ENCODE measurements around the gene C12orf56. TPM values are rescaled to one million over a fixed set of nuclear protein-coding genes. Genes with fewer than 3 reads are reported as not detected.

C12orf56 gene
- total and polyA plus RNA-seq, 4 donors: 0.25 TPM; not detected in 3

DNA sequence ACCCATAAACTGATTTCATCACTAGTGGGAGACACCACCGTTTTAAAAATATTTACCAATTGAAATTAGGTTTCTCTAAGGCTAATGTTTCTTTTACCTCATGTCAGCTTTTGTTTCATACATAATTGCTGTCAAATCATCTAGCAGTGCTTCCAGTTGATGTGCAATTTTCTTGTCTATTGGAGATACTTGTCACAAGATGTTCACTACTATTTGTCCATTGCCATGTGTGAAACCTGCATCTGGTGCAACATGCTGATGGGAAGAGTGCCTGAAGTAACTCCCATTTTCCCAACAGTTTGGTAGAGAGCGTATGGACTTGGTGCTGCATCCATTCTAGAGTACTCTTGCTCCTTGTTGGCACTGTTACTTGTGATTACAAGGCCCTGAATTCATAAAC is 23.3 kb upstream of the C12orf56 start:
- Histone ChIP-seq H3K27ac (ENCODE audit: low read depth in 1 of 2, low read length in 2 of 2) (no peak overlapping the region), H3K4me3 (ENCODE audit: low read length in 2 of 2) (no peak overlapping the region), H3K36me3 (ENCODE audit: control insufficient read depth in 1 of 2, insufficient read depth in 2 of 2, low read length in 1 of 2) (peaks cover 3 to 4% of the 10 kb centered on the region in 2 donors), H3K9me3 (ENCODE audit: control insufficient read depth, low read length) (no peaks in the 10 kb centered on the region), H3K27me3 (ENCODE audit: control insufficient read depth in 1 of 2, insufficient read depth in 2 of 2, low read length in 1 of 2) (no peaks in the 10 kb centered on the region), H3K4me1 (ENCODE audit: control insufficient read depth in 1 of 2, insufficient read depth in 2 of 2, low read length in 2 of 2) (no peaks in the 10 kb centered on the region)
- intact Hi-C loops (cut with DNase I): no loop called here
- 77 to 84% methylated on average over 2 of the region's 2 CpGs for WGBS, 2 donors
- DNase-seq: no peak
- no peak for ATAC-seq (ENCODE audit: low FRiP score)

DNA sequence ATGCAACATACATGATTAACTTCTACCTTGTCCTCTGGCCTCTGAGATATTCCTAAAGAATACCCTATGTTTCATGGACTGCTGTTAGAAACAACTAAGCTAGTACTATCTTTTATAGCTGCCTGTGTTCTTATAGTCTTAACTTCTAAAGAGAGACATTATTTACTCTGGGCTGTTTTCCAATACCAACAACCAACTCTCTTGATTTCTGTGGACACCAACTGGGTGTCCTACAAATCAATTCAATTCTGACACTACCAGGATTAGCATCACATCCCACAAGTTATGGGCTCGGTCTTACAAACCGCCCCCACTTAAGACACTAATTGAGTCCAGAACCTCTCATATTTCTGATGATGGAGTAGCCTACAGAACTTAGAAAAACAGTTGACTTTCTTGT is 21.9 kb upstream of the C12orf56 start:
- no peak for DNase-seq
- Histone ChIP-seq H3K36me3 (ENCODE audit: control insufficient read depth in 1 of 2, insufficient read depth in 2 of 2, low read length in 1 of 2) (peaks cover 3 to 4% of the 10 kb centered on the region in 2 donors), H3K27me3 (ENCODE audit: control insufficient read depth in 1 of 2, insufficient read depth in 2 of 2, low read length in 1 of 2) (no peaks in the 10 kb centered on the region), H3K4me1 (ENCODE audit: control insufficient read depth in 1 of 2, insufficient read depth in 2 of 2, low read length in 2 of 2) (no peaks in the 10 kb centered on the region), H3K9me3 (ENCODE audit: control insufficient read depth, low read length) (no peaks in the 10 kb centered on the region), H3K27ac (ENCODE audit: low read depth in 1 of 2, low read length in 2 of 2) (no peak overlapping the region), H3K4me3 (ENCODE audit: low read length in 2 of 2) (no peak overlapping the region)
- intact Hi-C loops (cut with DNase I): no loop called here
- ATAC-seq (ENCODE audit: low FRiP score): no peak
- 65 to 66% methylated on average over 2 of the region's 2 CpGs for WGBS, 2 donors

DNA sequence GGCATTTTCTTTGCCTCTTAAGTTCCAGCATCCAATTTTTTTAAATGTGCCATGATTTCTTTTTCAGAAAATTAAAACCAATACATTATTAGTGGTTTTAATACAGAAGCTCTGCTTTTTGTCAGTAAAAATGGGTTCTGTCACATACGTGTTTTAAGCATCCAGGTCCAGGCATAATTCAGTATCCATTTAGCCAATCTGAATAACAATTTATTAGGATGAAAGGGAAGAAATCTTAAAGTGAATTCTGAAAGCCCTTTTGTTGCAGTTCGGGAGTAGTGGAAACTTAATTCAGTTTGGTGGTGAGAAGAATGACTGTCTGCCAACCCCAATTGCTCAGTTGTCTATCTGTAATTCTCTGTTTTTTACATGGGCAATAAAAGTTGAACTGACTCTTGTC is 20.9 kb upstream of the C12orf56 start:
- DNase-seq: no peak
- Histone ChIP-seq H3K27me3 (ENCODE audit: control insufficient read depth in 1 of 2, insufficient read depth in 2 of 2, low read length in 1 of 2) (no peaks in the 10 kb centered on the region), H3K27ac (ENCODE audit: low read depth in 1 of 2, low read length in 2 of 2) (no peak overlapping the region), H3K9me3 (ENCODE audit: control insufficient read depth, low read length) (no peaks in the 10 kb centered on the region), H3K4me3 (ENCODE audit: low read length in 2 of 2) (no peak overlapping the region), H3K4me1 (ENCODE audit: control insufficient read depth in 1 of 2, insufficient read depth in 2 of 2, low read length in 2 of 2) (no peaks in the 10 kb centered on the region), H3K36me3 (ENCODE audit: control insufficient read depth in 1 of 2, insufficient read depth in 2 of 2, low read length in 1 of 2) (peaks cover 0 to 4% of the 10 kb centered on the region in 2 donors)
- 93 to 96% methylated on average over 2 of the region's 2 CpGs for WGBS, 2 donors
- intact Hi-C loops (cut with DNase I): no loop called here
- no peak for ATAC-seq (ENCODE audit: low FRiP score)

DNA sequence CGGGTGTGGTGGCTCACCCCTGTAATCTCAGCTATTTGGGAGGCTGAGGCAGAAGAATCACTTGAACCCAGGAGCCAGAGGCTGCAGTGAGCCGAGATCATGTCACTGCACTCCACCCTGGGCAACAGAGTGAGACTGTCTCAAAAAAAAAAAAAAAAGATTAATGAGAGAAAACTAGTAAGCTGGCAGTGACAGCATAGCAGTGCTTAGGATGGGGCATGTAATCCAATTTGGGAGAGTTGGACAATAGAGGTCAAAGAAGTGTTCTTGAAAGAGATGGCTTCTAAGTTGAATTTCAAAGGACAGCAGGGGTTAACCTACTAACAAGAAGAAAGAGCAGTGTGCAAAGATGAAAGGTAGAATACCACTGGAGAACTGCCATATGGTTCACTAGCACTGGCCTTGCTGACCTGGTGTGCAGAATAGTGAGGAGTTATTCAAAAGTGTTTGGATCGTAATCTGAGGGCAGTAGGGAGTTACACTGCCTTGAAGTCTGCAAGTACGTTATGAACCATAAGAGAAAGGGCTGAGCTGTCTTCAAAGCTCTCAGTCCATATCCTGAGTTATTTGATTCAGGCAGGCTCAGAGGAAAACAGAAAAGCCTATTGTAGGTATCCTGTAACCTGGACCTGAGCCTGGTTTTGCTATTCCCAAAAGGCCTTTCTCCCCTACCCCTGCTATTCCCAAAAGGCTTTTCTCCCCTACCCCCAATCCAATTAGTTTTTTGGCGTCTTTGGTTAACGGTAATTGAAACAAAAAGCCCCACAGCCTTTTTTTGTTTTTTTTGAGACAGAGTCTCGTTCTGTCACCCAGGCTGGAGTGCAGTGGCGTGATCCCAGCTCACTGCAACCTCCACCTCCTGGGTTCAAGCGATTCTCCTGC is 17.0 kb upstream of the C12orf56 start:
- no peaks in the 10 kb centered on the region for H3K9me3 ChIP-seq (ENCODE audit: control insufficient read depth, low read length)
- no peak for DNase-seq
- ATAC-seq (ENCODE audit: low FRiP score): no peak
- no peaks in the 10 kb centered on the region for H3K36me3 ChIP-seq (ENCODE audit: control insufficient read depth in 1 of 2, insufficient read depth in 2 of 2, low read length in 1 of 2)
- 84% methylated on average over 9 of the region's 9 CpGs for WGBS, 2 donors
- no peak overlapping the region for H3K27ac ChIP-seq (ENCODE audit: low read depth in 1 of 2, low read length in 2 of 2)
- intact Hi-C loops (cut with DNase I): loop anchor here (5.0 to 10.0 kb wide), 2 partner anchors 45 to 573 kb away; partner anchors contain the start of gene TBK1 (in 1 of the 2)
- H3K4me1 ChIP-seq (ENCODE audit: control insufficient read depth in 1 of 2, insufficient read depth in 2 of 2, low read length in 2 of 2): no peaks in the 10 kb centered on the region
- H3K27me3 ChIP-seq (ENCODE audit: control insufficient read depth in 1 of 2, insufficient read depth in 2 of 2, low read length in 1 of 2): no peaks in the 10 kb centered on the region
- no peak overlapping the region for H3K4me3 ChIP-seq (ENCODE audit: low read length in 2 of 2)

DNA sequence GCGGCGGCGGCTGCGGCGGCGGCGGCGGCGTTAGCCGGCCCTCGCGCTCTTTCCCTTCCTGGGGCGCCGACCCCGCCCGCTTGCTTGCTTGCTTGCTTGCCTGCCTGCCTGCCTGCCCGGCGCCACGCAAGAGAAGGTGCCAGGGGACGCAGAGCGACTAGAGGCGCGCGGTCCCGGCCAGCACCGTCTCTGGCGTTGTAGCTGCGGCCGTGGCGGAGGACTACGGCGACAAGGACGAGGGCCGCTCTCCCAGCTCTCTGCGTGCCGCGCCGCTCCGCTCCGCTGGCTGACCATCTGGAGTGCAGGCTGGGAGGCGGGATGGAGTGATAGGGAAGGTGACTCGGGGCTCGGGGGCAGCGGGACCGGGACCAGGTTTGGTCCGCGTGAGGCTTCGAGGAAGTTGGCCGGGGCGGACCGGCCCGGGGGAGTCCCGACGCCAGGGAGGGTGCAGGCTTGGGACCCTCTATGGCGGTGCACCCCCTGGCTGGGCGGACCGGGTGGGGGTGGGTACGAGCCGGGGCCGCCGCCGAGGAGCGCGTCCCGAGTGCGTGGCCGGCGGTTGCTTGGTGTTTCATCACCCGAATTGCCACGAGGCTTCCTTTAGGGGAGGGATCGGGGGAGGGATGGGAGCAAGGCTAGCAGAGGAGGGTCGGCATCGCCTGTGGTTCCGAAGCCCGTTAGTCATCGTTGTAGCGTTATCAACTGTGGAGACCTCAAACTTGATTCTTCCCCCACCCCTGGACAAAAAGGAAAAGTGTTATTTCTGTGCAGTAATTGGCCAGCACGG is 14.1 kb upstream of the C12orf56 start:
- no peaks in the 10 kb centered on the region for H3K9me3 ChIP-seq (ENCODE audit: control insufficient read depth, low read length)
- no peaks in the 10 kb centered on the region for H3K36me3 ChIP-seq (ENCODE audit: control insufficient read depth in 1 of 2, insufficient read depth in 2 of 2, low read length in 1 of 2)
- WGBS, 2 donors: 1% methylated on average over 60 to 78 of the region's 78 CpGs
- DNase-seq: peak; percentile 78 to 88
- peak overlapping the region; percentile 73 to 89 for H3K27ac ChIP-seq (ENCODE audit: low read depth in 1 of 2, low read length in 2 of 2)
- peak; percentile 77 for ATAC-seq (ENCODE audit: low FRiP score)
- intact Hi-C loops (cut with DNase I): loop anchor here (5.0 to 10.0 kb wide), 2 partner anchors 48 to 570 kb away; partner anchors contain the start of gene TBK1 (in 1 of the 2)
- H3K4me3 ChIP-seq (ENCODE audit: low read length in 2 of 2): peak overlapping the region; percentile 31 to 83
- H3K27me3 ChIP-seq (ENCODE audit: control insufficient read depth in 1 of 2, insufficient read depth in 2 of 2, low read length in 1 of 2): no peaks in the 10 kb centered on the region
- H3K4me1 ChIP-seq (ENCODE audit: control insufficient read depth in 1 of 2, insufficient read depth in 2 of 2, low read length in 2 of 2): no peaks in the 10 kb centered on the region

DNA sequence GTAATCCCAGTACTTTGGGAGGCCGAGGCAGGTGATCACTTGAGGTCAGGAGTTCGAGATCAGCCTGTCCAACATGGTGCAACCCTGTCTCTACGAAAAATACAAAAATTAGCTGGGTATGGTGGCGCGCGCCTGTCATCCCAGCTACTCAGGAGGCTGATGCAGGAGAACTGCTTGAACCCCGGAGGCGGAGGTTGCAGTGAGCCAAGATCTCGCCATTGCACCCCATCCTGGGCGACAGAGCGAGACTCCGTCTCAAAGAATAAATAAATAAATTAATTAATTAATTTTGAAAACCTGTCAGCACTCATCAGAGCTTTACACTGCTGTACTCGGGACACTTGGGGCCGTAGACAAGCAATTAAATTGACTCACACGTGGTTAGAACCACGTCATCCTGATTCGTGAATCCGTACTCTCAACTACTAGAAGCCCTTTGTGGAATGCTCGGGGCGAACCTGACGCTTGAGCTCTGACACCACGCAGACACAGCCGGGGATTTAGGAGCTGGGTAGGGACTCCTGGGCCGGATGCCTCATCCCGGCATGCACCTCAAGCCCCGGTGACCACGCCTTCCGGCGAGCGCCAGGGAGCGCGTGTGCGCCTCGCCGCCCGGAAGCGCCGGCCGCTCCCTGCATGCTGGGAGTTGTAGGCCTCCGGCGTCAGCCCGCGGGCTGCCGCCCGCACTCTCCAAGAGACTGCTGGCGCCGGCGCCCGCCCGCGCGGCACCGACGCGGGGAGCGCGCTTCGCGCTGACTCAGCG is 13.3 kb upstream of the C12orf56 start, which contains the start of gene XPOT:
XPOT (plus strand) TSS at position 686 of the 763 bp plus-strand sequence. CDS start 5,644 bp downstream, outside the sequence.
- WGBS, 2 donors: 12 to 14% methylated on average over 56 to 60 of the region's 60 CpGs
- Histone ChIP-seq H3K4me3 (ENCODE audit: low read length in 2 of 2) (peak within 1 kb of the TSS; percentile 31 to 83), H3K9me3 (ENCODE audit: control insufficient read depth, low read length) (no peaks in the 10 kb centered on the region), H3K4me1 (ENCODE audit: control insufficient read depth in 1 of 2, insufficient read depth in 2 of 2, low read length in 2 of 2) (no peaks in the 10 kb centered on the region), H3K27me3 (ENCODE audit: control insufficient read depth in 1 of 2, insufficient read depth in 2 of 2, low read length in 1 of 2) (no peaks in the 10 kb centered on the region), H3K27ac (ENCODE audit: low read depth in 1 of 2, low read length in 2 of 2) (peak within 1 kb of the TSS; percentile 73 to 89), H3K36me3 (ENCODE audit: control insufficient read depth in 1 of 2, insufficient read depth in 2 of 2, low read length in 1 of 2) (no peaks in the 10 kb centered on the region)
- intact Hi-C loops (cut with DNase I): loop anchor here (10.0 kb wide), 1 partner anchor 569 kb away; no protein-coding TSS in a partner anchor
- peak; percentile 97 for ATAC-seq (ENCODE audit: low FRiP score)
- DNase-seq: peak; percentile 97 to 98

DNA sequence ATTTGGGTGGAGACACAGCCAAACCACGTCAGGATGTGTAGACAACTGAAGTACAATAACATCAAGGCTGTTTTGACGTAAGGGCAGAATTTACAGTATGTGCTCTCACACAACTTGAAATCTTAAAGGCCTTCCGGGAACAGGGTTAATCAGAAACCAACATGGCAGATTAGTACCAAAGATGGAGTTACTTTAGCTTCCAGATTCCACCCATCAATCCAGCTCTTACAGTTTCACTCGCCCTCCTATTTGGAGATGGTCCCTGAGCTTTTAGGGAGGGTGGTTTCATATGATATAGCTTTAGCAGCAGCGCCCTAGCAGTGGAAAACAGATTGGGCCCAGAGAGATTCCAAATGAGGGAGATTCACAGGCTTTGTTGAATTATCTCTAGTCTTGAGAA is 11.6 kb upstream of the C12orf56 start:
- intact Hi-C loops (cut with DNase I): loop anchor here (10.0 kb wide), 1 partner anchor 567 kb away; no protein-coding TSS in a partner anchor

DNA sequence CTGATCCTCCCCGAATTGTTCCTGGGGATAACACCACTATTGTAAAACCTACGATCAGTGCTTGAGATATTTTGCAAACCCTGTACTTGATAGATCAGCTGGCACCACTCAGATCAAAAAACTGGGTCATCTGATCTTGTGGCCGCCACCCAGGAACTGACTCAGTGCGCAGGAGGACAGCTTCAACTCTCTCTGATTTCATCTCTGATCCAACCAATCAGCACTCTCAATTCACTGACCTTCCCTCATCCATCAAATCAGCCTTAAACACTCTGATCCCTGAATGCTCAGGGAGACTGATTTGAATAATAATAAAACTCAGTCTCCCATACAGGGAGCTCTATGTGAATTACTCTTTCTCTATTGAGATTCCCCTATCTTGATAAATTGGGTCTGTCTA is 9.5 kb upstream of the C12orf56 start:
- DNase-seq: no peak
- Histone ChIP-seq H3K4me1 (ENCODE audit: control insufficient read depth in 1 of 2, insufficient read depth in 2 of 2, low read length in 2 of 2) (no peaks in the 10 kb centered on the region), H3K27me3 (ENCODE audit: control insufficient read depth in 1 of 2, insufficient read depth in 2 of 2, low read length in 1 of 2) (no peaks in the 10 kb centered on the region), H3K9me3 (ENCODE audit: control insufficient read depth, low read length) (no peaks in the 10 kb centered on the region), H3K27ac (ENCODE audit: low read depth in 1 of 2, low read length in 2 of 2) (no peak overlapping the region), H3K4me3 (ENCODE audit: low read length in 2 of 2) (no peak overlapping the region), H3K36me3 (ENCODE audit: control insufficient read depth in 1 of 2, insufficient read depth in 2 of 2, low read length in 1 of 2) (no peaks in the 10 kb centered on the region)
- WGBS, 2 donors: 55% methylated on average over 4 of the region's 4 CpGs
- ATAC-seq (ENCODE audit: low FRiP score): no peak
- intact Hi-C loops (cut with DNase I): loop anchor here (10.0 kb wide), 1 partner anchor 565 kb away; no protein-coding TSS in a partner anchor

More for the DNA sequence above, 11.6 kb upstream of the C12orf56 start:
- WGBS, 2 donors: 84 to 92% methylated on average over 5 of the region's 5 CpGs
- H3K9me3 ChIP-seq (ENCODE audit: control insufficient read depth, low read length): no peaks in the 10 kb centered on the region
- no peak for DNase-seq
- no peaks in the 10 kb centered on the region for H3K27me3 ChIP-seq (ENCODE audit: control insufficient read depth in 1 of 2, insufficient read depth in 2 of 2, low read length in 1 of 2)
- no peaks in the 10 kb centered on the region for H3K36me3 ChIP-seq (ENCODE audit: control insufficient read depth in 1 of 2, insufficient read depth in 2 of 2, low read length in 1 of 2)
- H3K4me3 ChIP-seq (ENCODE audit: low read length in 2 of 2): no peak overlapping the region
- no peak for ATAC-seq (ENCODE audit: low FRiP score)
- H3K27ac ChIP-seq (ENCODE audit: low read depth in 1 of 2, low read length in 2 of 2): no peak overlapping the region
- no peaks in the 10 kb centered on the region for H3K4me1 ChIP-seq (ENCODE audit: control insufficient read depth in 1 of 2, insufficient read depth in 2 of 2, low read length in 2 of 2)
